PC-3 (cell line): ENCODE measurements around the gene MSX1. TPM values are rescaled to one million over a fixed set of nuclear protein-coding genes. Genes with fewer than 3 reads are reported as not detected.

Experiments used
- ATAC-seq: fragments of 200-7000 bp; cut with Tn5 transposase; 2 replicates; pipeline ENCODE4 v1.9.1; 2020; ENCODE audit warnings: mild to moderate bottlenecking, moderate library complexity
- BruUV-seq: library from RNA; stranded (reverse); fragments of 400-500 nt; replicated peaks from 2 replicates; lab custom pipeline; 2021; lab: Mats Ljungman, UMichigan
- CTCF ChIA-PET: fragments of 300-600 bp; sonication (Branson Sonifier 250); formaldehyde crosslinking; loops from one replicate; lab custom pipeline; 2022; ENCODE audit warnings: antibody characterized with exemption; lab: Charles Lee
- POLR2A ChIA-PET: fragments of 300-600 bp; sonication (Branson Sonifier 250); formaldehyde crosslinking; loops from one replicate; lab custom pipeline; 2022; ENCODE audit warnings: antibody characterized with exemption; ENCODE audit not compliant: unreplicated experiment; lab: Charles Lee
- DNase-seq: peaks from one replicate; pipeline ENCODE4 v3.0.0-alpha.2; 2015
- H2AFZ ChIP-seq: fragments of 300-600 bp; sonication (generic); 2 replicates; pipeline ENCODE4 v1.6.0; 2016; ENCODE audit warnings: antibody characterized with exemption, low read length
- H3F3A ChIP-seq: fragments of 300-600 bp; sonication (generic); one replicate; pipeline ENCODE4 v1.6.0; 2017; ENCODE audit warnings: antibody characterized with exemption, low read length, control low read depth, mild to moderate bottlenecking; ENCODE audit not compliant: unreplicated experiment
- H3K27ac ChIP-seq: fragments of 300-600 bp; sonication (generic); 2 replicates; pipeline ENCODE4 v1.5.1; 2016; ENCODE audit warnings: mild to moderate bottlenecking, low read length
- H3K27me3 ChIP-seq: fragments of 300-600 bp; sonication (generic); 2 replicates; pipeline ENCODE4 v1.6.1; 2016; ENCODE audit warnings: low read length, mixed read lengths
- H3K36me3 ChIP-seq: fragments of 300-600 bp; sonication (generic); 2 replicates; pipeline ENCODE4 v1.6.1; 2016; ENCODE audit warnings: low read depth, mixed run types, low read length, mixed read lengths
- H3K4me1 ChIP-seq: fragments of 300-600 bp; sonication (generic); 2 replicates; pipeline ENCODE4 v1.5.1; 2016; ENCODE audit warnings: low read length; ENCODE audit not compliant: insufficient read depth
- H3K4me2 ChIP-seq: fragments of 300-600 bp; sonication (generic); 2 replicates; pipeline ENCODE4 v1.6.0; 2016; ENCODE audit warnings: low read length
- H3K4me3 ChIP-seq: fragments of 300-600 bp; sonication (generic); 2 replicates; pipeline ENCODE4 v1.5.1; 2016; ENCODE audit warnings: mild to moderate bottlenecking, low read length, mixed read lengths
- H3K79me2 ChIP-seq: fragments of 300-600 bp; sonication (generic); 2 replicates; pipeline ENCODE4 v1.6.1; 2017; ENCODE audit warnings: low read length, mixed read lengths
- H3K9ac ChIP-seq: fragments of 300-600 bp; sonication (generic); 2 replicates; pipeline ENCODE4 v1.6.0; 2016; ENCODE audit warnings: mild to moderate bottlenecking, low read length
- H3K9me2 ChIP-seq: fragments of 300-600 bp; sonication (generic); replicated peaks from 2 replicates; pipeline ENCODE4 v1.6.1; 2016; ENCODE audit warnings: mixed run types, low read length, mixed read lengths
- H3K9me3 ChIP-seq: fragments of 300-600 bp; sonication (generic); 2 replicates; pipeline ENCODE4 v1.6.1; 2016; ENCODE audit warnings: low read length, mixed read lengths
- H4K20me1 ChIP-seq: fragments of 300-600 bp; sonication (generic); 2 replicates; pipeline ENCODE4 v1.6.1; 2016; ENCODE audit warnings: low read length, mixed read lengths
- EZH2 ChIP-seq: fragments of 300-600 bp; sonication (generic); IDR thresholded peaks from one replicate; pipeline ENCODE4 v1.6.1; 2017; ENCODE audit warnings: antibody characterized with exemption, mild to moderate bottlenecking, low read length; ENCODE audit not compliant: unreplicated experiment
- EZH2phosphoT487 ChIP-seq: fragments of 300-600 bp; sonication (generic); IDR thresholded peaks from 2 replicates; pipeline ENCODE4 v1.6.1; 2018; ENCODE audit warnings: mild to moderate bottlenecking, antibody characterized with exemption, low read length, borderline replicate concordance
- intact Hi-C: fragments of 100-400 bp; cut with micrococcal nuclease; formaldehyde crosslinking; loops from 2 replicates; pipeline ENCODE4 v1.9.0; 2023
- total RNA-seq: library from RNA; depleted of rRNA; stranded (reverse); fragments of >200 nt; gene quantifications from 2 replicates; pipeline ENCODE4 v1.2.3, GENCODE V29; 2014
- TF ChIP-seq, protein P1 (sequence below): fragments of 300-600 bp; sonication (generic); conservative IDR thresholded peaks from 2 replicates; pipeline ENCODE4 v1.5.1; 2017; ENCODE audit warnings: antibody characterized with exemption, low read depth, mild to moderate bottlenecking, low read length

Gene MSX1
- total RNA-seq, 1 experiment from 2014 or later, result 7.5 TPM

GRCh38 chr4:4865705-4866123, 6.2 kb downstream of the MSX1 start:
- intact Hi-C loops, result no loop called here
- BruUV-seq, result no TSS peak
- ChIA-PET POLR2A (no interaction called here), CTCF (no interaction called here)
- Histone ChIP-seq H4K20me1 (no peaks in the 10 kb centered on the region), H3K9me3 (no peaks in the 10 kb centered on the region), H2AFZ (no peak overlapping the region), H3K9ac (no peak overlapping the region), H3K4me3 (no peak overlapping the region), H3K36me3 (no peaks in the 10 kb centered on the region), H3K4me1 (peaks cover 3% of the 10 kb centered on the region; the same call in 1 of the 2 replicates), H3K4me2 (no peak overlapping the region), H3K27ac (no peak overlapping the region), H3K79me2 (peaks cover 5% of the 10 kb centered on the region; the same call in 1 of the 2 replicates), H3F3A (no peaks in the 10 kb centered on the region), H3K9me2 (no peaks in the 10 kb centered on the region), H3K27me3 (peaks cover 32% of the 10 kb centered on the region)
- no peak for DNase-seq
- TF ChIP-seq, protein P1, sequence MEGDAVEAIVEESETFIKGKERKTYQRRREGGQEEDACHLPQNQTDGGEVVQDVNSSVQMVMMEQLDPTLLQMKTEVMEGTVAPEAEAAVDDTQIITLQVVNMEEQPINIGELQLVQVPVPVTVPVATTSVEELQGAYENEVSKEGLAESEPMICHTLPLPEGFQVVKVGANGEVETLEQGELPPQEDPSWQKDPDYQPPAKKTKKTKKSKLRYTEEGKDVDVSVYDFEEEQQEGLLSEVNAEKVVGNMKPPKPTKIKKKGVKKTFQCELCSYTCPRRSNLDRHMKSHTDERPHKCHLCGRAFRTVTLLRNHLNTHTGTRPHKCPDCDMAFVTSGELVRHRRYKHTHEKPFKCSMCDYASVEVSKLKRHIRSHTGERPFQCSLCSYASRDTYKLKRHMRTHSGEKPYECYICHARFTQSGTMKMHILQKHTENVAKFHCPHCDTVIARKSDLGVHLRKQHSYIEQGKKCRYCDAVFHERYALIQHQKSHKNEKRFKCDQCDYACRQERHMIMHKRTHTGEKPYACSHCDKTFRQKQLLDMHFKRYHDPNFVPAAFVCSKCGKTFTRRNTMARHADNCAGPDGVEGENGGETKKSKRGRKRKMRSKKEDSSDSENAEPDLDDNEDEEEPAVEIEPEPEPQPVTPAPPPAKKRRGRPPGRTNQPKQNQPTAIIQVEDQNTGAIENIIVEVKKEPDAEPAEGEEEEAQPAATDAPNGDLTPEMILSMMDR, result no peak
- TF ChIP-seq EZH2 (no peak), EZH2phosphoT487 (no peak)
- no peak for ATAC-seq

- TF ChIP-seq EZH2 (no peak), EZH2phosphoT487 (no peak)
- TF ChIP-seq, protein P1, result no peak
- no peak overlapping the region for H3K27ac ChIP-seq
- POLR2A ChIA-PET, result no interaction called here
- no peak for ATAC-seq
- DNase-seq, result no peak
- H3K27me3 ChIP-seq, result peaks cover 37% of the 10 kb centered on the region
- no peaks in the 10 kb centered on the region for H3F3A ChIP-seq
- H3K4me2 ChIP-seq, result no peak overlapping the region
- no TSS peak for BruUV-seq
- no peaks in the 10 kb centered on the region for H3K4me1 ChIP-seq
- CTCF ChIA-PET, result no interaction called here
- H3K9me2 ChIP-seq, result no peaks in the 10 kb centered on the region
- H3K9me3 ChIP-seq, result no peaks in the 10 kb centered on the region
- no peaks in the 10 kb centered on the region for H3K36me3 ChIP-seq
- H4K20me1 ChIP-seq, result no peaks in the 10 kb centered on the region
- H3K4me3 ChIP-seq, result no peak overlapping the region
- no peak overlapping the region for H3K9ac ChIP-seq
- H2AFZ ChIP-seq, result no peak overlapping the region
- intact Hi-C loops, result no loop called here
- H3K79me2 ChIP-seq, result no peaks in the 10 kb centered on the region
These were observed 6.8 kb downstream of the MSX1 start for GRCh38 chr4:4866124-4866865.

GRCh38 chr4:4866866-4867374, 7.5 kb downstream of the MSX1 start:
- Histone ChIP-seq H4K20me1 (no peaks in the 10 kb centered on the region), H3K9me3 (no peaks in the 10 kb centered on the region), H3K4me1 (no peaks in the 10 kb centered on the region), H3K9ac (no peak overlapping the region), H3F3A (no peaks in the 10 kb centered on the region), H3K27ac (no peak overlapping the region), H3K4me2 (no peak overlapping the region), H3K36me3 (no peaks in the 10 kb centered on the region), H3K27me3 (peaks cover 44% of the 10 kb centered on the region), H3K4me3 (no peak overlapping the region), H3K9me2 (no peaks in the 10 kb centered on the region), H3K79me2 (no peaks in the 10 kb centered on the region), H2AFZ (no peak overlapping the region)
- DNase-seq (no peak), ATAC-seq (no peak)
- TF ChIP-seq EZH2phosphoT487 (no peak), EZH2 (no peak)
- TF ChIP-seq, protein P1, result no peak
- intact Hi-C loops, result no loop called here
- BruUV-seq, result no TSS peak
- ChIA-PET CTCF (no interaction called here), POLR2A (no interaction called here)
